ENCODE results near the gene INAFM2. TPM values are rescaled to one million over a fixed set of nuclear protein-coding genes. Genes with fewer than 3 reads are reported as not detected.

The INAFM2 gene
- total and polyA plus RNA-seq, 9 of the 15 experiments (the other 6 are each of a cell fraction or from before 2014, with no cell fraction given) = 11.8 to 43.1 (median 27.2) TPM

GRCh38 chr15:40274350-40275274 is 48.9 kb upstream of the INAFM2 start (continued):
- TF ChIP-seq CXXC5 (CRISPR knock-in tag; IDR thresholded peaks at IDR 0.05) (0 out of 2 replicates have a peak, but pooled peaks have one; percentile 15), SRSF3 (IDR thresholded peaks at IDR 0.05; ENCODE audit: insufficient read depth, low read length) (no peak), SAP30 (IDR thresholded peaks at IDR 0.05; ENCODE audit: borderline replicate concordance, insufficient read depth, low read depth, low read length, poor library complexity, severe bottlenecking) (no peak), SIX5 (IDR thresholded peaks at IDR 0.05; ENCODE audit: borderline replicate concordance in 1 of 2, insufficient read depth in 1 of 2, low read depth in 1 of 2, low read length in 2 of 2) (no peak), FOXA1 (IDR thresholded peaks at IDR 0.05; ENCODE audit: borderline replicate concordance) (no peak), SMAD2 (IDR thresholded peaks at IDR 0.05; ENCODE audit: low read depth, low read length) (no peak), MAZ (CRISPR knock-in tag; conservative IDR thresholded peaks at IDR 0.05 in 1 of 2, IDR thresholded peaks at IDR 0.05 in 1 of 2) (peak; percentile 18 to 89; a peak in 2 of 4 replicates), MAFK (IDR thresholded peaks at IDR 0.05; ENCODE audit: low read length) (0 out of 2 replicates have a peak, but pooled peaks have one; percentile 32), PREB (CRISPR knock-in tag; IDR thresholded peaks at IDR 0.05) (0 out of 2 replicates have a peak, but pooled peaks have one; percentile 73), ZNF449 (CRISPR knock-in tag; IDR thresholded peaks at IDR 0.05) (no peak), FOXM1 (IDR thresholded peaks at IDR 0.05; ENCODE audit: low read depth) (no peak), FOXM1 (CRISPR knock-in tag; IDR thresholded peaks at IDR 0.05; ENCODE audit: low read depth) (no peak), ZNF318 (IDR thresholded peaks at IDR 0.05; ENCODE audit: borderline replicate concordance in 1 of 2, low read depth in 1 of 2) (no peak), HNRNPH1 (optimal IDR thresholded peaks at IDR 0.05; ENCODE audit: low read depth, low read length) (no peak)

All from K562 (cell line).